Measurements from ENCODE around the gene PREP. TPM values are rescaled to one million over a fixed set of nuclear protein-coding genes. Genes with fewer than 3 reads are reported as not detected.

The PREP gene
- total RNA-seq, 4 donors from 2014 or later, result 17.4 to 39.5 (median 24.0) TPM

DNA sequence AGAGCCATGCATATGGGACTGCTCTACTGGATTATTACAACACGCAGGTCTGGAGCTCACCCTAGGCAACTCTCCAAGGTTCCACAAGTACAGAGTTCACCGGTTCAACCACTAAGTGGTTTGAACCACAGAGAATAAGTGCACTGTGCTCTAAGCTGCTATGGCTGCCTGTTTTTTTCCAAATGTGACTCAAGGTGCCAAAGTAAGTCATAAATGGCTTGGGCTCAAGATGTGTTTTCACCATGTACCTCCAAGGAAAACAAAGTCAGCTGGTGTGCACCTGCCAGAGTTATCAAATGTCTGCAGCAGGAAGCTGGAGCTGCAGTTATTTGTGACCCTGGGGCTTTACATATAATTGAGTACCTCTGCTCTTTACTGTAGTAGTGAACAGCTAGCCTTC is 76.7 kb downstream of the PREP start:
- TF ChIP-seq, protein P1, sequence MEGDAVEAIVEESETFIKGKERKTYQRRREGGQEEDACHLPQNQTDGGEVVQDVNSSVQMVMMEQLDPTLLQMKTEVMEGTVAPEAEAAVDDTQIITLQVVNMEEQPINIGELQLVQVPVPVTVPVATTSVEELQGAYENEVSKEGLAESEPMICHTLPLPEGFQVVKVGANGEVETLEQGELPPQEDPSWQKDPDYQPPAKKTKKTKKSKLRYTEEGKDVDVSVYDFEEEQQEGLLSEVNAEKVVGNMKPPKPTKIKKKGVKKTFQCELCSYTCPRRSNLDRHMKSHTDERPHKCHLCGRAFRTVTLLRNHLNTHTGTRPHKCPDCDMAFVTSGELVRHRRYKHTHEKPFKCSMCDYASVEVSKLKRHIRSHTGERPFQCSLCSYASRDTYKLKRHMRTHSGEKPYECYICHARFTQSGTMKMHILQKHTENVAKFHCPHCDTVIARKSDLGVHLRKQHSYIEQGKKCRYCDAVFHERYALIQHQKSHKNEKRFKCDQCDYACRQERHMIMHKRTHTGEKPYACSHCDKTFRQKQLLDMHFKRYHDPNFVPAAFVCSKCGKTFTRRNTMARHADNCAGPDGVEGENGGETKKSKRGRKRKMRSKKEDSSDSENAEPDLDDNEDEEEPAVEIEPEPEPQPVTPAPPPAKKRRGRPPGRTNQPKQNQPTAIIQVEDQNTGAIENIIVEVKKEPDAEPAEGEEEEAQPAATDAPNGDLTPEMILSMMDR (IDR thresholded peaks at IDR 0.05; ENCODE audit: low read depth), result no peak

DNA sequence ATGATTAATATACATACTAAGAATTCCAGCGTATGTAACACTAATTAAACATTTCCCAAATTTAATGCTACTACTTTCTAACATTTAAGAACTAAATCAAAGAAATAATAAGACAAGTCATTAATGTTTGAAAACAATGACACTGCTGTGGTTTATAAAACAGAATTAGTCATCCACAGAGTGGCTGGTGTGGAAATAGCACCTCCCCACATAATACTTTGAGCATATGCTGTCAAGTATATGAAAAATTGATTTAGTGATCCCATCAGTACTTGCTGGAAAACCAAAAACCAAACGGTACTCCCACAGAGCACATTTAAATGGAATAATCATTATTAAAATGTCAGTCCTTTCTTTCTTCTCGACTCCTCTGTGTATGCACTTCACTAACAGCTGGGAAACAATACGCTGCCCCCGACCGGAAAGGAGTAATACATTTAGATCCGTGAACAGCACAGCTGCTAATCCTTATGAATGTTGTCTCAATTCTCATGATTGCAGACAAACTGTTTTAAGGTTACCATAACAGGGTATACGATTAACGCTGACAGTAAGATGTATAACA is 78.4 kb downstream of the PREP start:
- TF ChIP-seq, protein P1 (IDR thresholded peaks at IDR 0.05; ENCODE audit: low read depth), result no peak

DNA sequence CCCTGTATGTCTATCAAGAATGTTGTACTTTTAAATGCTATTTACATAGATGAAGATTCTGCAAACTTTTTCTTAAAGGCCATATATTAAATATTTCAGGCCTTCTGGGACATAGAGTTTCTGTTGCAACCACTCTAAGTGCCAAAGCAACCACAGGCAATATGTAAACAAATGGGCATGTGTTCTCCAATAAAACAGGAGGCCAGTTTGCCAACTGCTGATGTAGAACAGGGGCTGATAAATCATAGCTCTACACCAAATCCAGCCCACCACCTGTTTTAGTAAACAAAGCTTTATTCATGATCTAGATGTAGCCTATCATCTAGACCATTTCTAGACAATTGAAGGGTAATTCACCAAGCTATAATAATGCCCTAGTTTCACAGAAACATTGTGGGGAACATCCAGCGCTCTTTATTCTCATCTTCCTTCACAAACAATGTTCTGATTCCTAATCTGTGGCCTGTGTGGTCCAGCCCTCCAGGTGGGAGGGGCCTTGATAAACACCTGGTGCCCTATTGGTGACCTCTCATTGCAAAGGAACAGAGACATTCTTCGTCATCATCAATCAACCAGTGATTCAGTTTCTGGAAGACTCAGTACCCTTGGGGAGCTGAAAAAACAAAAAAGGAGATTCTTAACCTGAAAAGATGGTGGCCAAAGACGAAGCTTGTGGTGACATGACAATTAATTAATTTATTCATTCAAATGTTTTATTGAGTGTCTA is 80.2 kb downstream of the PREP start:
- TF ChIP-seq, protein P1 (IDR thresholded peaks at IDR 0.05; ENCODE audit: low read depth), result no peak

DNA sequence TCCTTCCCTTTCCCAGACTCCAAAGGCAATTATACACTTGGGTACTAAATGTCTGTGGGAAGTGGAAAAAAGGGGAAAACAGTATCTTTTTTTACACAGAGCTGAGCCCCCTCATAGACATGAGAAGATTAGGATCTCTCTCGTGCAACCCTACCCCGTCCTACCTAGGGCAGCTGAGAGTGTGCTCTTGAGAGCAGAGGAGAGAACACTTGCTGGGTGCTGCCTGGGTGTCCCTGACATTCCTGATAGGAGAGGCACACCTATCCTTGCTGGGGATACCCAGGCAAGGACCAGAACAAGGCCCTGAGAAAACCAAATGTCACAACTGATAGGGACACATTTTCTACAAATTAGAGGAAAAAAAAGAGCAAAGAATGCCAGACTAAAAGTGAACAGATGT is 81.2 kb downstream of the PREP start:
- TF ChIP-seq, protein P1 (IDR thresholded peaks at IDR 0.05; ENCODE audit: low read depth), result no peak

DNA sequence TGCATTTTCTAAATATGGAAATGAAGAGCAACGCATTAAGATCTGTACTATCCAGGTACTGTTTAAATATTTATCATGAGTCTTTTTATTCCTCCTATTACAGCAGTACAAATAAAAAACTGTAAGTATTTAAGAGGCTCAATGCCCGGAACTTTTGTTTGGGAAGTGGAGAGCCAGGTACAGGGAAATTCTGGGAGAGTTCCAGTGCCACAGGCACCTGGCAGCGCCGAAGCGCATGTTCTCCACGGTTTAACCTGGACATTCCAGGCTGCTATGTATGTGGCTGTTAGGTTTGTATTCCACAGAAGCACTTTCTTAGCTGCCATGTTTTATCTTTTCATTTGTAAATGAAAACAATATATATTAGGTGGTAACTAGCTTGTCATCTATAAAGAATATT is 81.7 kb downstream of the PREP start:
- TF ChIP-seq, protein P1 (IDR thresholded peaks at IDR 0.05; ENCODE audit: low read depth), result no peak

DNA sequence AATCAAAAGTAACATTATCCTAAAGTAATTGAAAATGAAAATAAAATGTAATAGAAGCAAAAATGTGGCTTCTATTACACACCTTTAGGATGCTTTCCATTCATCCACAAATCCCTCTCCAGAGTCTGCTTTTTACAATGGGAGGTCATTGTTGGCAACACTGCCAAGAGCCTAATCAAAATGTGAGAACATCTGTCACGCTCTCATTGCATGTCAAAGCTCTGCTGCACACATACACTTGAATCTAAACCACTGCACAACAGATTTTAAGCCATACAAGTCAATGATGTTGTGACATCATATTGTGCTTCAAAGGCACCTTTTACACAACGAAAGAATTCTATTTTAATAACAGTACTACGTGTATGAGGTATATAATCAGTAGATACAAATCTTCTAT is 82.1 kb downstream of the PREP start:
- TF ChIP-seq, protein P1 (IDR thresholded peaks at IDR 0.05; ENCODE audit: low read depth), result no peak

DNA sequence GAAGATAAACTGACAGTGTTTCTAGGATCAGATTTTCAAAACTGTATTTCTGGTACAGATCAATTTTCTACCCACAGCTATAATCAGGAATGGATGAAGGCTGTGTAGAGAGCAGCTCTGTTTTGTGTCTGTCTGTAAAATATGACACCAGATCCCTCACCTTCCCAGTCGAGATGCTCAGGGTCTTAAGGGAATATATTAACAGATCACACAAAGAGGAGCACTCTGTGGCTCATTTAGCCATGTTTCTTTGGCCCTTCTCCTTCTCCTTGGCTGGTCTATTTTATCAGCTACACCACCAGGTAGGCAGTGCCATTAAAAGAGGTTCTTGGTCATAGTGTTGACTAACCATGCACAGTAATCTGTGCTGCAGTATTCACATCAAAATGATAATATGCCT is 82.6 kb downstream of the PREP start:
- TF ChIP-seq, protein P1 (IDR thresholded peaks at IDR 0.05; ENCODE audit: low read depth), result no peak
